HG02610 (cell line): ENCODE results near the gene MT4.

ENCODE experiments used
- ATAC-seq: cut with Tn5 transposase; IDR thresholded peaks from one replicate; pipeline ENCODE4 v1.9.1; 2021; ENCODE audit warnings: mild to moderate bottlenecking, moderate library complexity; ENCODE audit not compliant: unreplicated experiment

The MT4 gene

DNA sequence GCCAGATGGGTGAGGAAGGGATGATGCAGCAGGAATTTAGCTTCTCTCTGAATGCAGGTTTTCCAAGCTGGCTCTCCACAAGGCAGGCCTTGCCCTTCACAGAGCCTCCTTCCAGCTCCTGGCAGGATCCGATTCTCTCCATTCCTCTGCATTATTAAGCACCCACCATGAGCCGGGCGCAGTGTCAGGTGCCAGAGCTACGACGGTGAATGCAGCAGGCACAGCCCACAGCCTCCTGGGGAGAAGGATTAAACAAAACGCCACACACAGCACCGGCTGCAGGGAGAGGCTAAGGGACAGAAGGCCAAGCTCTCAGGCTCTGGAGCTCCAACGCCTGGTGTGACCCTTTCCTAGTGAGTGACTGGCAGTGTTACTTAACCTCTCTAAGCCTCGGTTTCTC, 36.5 kb downstream of the MT4 start:
- ATAC-seq: no peak

GRCh38 chr16:56603589-56603988, 38.7 kb downstream of the MT4 start:
- no peak for ATAC-seq

- no peak for ATAC-seq
Measured at GRCh38 chr16:56604966-56605365, 40.1 kb downstream of the MT4 start.

DNA sequence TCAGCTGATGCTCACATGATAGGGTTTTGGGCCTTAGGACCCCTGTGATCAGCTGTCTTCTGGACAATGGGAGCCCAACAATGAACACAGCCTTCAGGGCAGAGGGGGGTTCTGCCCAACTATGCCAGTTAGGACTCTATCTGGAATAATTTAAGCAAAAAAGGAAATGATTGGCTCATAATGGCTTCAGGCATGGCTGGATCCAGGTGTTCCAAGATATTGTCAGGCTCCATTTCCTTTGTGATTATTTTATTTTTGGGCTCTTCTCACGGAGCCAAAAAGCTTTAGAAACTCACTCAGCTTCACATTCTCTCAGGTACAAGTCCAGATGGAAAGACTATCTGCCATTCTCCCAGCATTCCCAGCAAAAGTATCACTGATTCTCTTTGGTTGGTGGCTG, 40.6 kb downstream of the MT4 start:
- ATAC-seq: no peak

- ATAC-seq: no peak
Measured at GRCh38 chr16:56606071-56606475, 41.2 kb downstream of the MT4 start.

DNA sequence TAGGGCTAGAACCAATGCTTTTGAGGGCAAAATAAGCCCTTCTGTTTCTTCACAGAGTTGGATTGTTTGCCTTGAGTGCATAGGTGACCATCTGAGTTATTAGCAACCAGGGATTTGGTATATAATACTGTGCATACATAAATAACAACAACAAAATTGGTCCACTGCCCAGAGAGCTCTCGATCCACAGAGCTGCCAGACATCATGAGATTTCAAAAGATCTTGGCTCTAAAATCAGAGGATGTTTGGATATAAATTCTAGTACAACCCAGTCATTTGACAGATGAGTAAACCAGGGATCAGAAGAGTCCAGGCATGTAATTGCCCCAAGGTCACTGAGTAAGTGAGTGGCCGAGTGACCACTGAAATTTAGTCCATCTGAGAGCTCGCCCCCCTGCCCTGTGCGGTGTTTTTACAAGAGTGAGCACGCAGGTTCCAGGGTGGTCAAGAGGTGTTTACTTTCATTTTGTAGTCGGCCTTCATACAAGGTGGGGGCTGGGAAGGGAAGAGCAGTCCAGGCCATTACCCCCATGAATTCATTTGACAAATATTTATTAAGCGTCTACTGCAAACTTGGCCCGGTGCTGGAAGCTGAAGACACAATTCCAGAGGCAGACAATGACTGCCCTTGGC, 41.7 kb downstream of the MT4 start:
- ATAC-seq: no peak

- ATAC-seq: no peak
Measured at GRCh38 chr16:56607109-56607618, 42.3 kb downstream of the MT4 start.

- no peak for ATAC-seq
Measured at GRCh38 chr16:56607675-56608042, 42.8 kb downstream of the MT4 start.

DNA sequence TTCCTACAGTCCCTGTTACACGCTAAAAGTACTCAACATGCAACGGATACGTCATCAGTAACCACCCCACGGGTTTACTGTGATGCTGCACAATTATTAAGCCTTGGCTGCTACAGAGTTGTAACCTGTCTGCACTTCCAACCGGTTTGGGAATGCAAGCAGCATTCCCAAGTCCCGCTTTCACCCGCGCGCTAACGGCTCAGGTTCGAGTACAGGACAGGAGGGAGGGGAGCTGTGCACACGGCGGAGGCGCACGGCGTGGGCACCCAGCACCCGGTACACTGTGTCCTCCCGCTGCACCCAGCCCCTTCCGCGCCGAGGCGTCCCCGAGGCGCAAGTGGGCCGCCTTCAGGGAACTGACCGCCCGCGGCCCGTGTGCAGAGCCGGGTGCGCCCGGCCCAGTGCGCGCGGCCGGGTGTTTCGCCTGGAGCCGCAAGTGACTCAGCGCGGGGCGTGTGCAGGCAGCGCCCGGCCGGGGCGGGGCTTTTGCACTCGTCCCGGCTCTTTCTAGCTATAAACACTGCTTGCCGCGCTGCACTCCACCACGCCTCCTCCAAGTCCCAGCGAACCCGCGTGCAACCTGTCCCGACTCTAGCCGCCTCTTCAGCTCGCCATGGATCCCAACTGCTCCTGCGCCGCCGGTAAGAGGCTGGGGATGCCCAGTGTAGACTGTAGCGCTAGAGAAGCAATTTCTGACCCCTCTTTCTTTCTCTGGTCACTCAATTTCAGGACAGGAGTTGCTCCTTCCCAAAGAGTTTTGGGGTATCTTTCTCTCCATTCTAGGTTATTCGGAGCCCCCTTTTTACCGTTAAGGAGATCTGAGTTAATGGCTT, 43.4 kb downstream of the MT4 start, which contains the start of gene MT2A:
TSS of gene MT2A (plus strand) at position 542 of the 833 bp plus-strand sequence. CDS start at position 614, 72 bp downstream.
- ATAC-seq: peak; percentile 87

DNA sequence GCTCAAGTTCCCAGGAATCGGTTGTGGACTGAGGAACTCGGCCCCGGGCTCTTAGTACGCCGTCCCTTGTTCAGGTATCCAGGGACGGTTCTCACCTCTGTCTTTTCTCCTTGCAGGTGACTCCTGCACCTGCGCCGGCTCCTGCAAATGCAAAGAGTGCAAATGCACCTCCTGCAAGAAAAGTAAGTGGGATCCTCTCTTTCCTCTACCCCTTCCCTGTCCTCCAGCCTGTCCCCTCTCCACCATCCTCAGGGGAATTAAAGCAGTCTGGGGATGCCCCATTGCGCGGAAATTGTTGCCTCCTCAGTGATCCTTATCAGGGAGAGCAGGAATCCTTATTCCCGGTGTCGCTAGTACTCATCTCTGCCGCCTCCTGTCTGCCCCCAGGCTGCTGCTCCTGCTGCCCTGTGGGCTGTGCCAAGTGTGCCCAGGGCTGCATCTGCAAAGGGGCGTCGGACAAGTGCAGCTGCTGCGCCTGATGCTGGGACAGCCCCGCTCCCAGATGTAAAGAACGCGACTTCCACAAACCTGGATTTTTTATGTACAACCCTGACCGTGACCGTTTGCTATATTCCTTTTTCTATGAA, 44.1 kb downstream of the MT4 start:
- no peak for ATAC-seq

DNA sequence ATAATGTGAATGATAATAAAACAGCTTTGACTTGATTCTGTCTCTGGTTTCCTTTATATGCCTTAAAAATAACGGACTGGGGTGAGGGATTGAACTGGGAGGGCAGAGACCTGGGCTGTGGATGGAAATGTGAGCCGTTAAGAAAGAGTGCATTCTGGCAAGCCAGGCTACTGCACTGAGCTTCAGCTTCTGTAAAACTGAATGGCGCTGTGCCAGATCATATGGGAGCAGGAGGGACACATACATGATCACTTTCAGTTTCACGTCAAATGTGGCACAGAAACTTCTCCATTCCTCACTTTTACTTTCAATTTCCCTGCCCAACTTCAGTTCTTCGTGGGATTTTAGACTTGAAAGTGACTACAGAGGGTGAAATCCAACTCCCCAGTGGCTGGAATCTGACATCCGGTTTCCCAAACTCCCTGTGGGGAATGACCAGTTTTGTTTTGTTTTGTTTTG, 44.6 kb downstream of the MT4 start:
- ATAC-seq: peak; percentile 34

DNA sequence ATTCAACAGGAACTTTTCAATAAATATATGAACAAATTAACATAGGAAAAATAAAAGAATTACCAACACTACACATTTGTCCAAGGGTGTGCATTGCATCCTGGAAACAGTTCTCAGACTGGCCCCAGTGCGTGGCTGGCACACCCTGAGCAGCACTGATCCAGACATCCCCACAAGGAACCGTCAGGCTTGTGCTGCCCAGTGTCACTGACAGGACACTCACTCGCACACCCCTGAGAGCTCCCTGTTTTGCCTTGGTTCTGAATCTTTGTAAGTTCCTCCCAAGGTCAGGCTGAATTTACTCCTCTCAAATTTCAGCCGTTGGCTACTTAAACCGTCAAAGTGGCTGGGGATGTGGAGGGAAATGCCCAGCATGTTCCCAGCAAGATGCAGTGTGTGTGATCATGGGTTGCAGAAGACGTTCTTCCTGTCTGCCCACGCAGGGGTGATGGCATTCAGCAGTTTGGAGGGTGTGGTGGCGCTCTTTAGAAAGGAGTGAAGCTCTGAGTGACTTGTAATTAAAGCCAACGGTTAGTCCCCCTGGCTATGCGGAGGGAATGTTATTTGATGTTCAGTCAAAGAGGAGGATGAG, 45.2 kb downstream of the MT4 start:
- peak; percentile 24 for ATAC-seq

- no peak for ATAC-seq
Measured at GRCh38 chr16:56610609-56611111, 45.8 kb downstream of the MT4 start.

- no peak for ATAC-seq
Measured at GRCh38 chr16:56611281-56611833, 46.5 kb downstream of the MT4 start.

GRCh38 chr16:56613706-56614105, 48.8 kb downstream of the MT4 start:
- no peak for ATAC-seq

DNA sequence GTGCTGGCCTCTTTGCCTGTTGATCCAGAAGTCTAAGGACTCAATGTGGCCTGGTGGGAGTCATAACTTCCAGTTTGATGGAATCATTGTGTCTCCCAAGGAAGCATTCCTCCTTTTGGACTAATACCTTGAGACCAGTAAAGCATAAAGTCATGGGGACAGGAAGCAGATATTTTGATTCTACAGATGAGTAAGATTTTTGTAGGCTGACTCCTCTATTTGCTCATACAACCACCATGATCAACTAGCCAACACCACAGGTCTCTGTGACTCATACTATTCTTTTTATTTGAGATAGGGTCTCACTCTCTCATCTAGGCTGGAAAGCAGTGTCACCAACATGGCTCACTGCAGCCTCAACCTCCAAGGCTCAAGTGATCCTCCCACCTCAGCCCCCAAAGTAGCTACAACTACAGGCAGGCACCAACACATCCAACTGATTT, 49.7 kb downstream of the MT4 start:
- ATAC-seq: peak; percentile 72

- no peak for ATAC-seq
Measured at GRCh38 chr16:56615353-56615752, 50.5 kb downstream of the MT4 start.

DNA sequence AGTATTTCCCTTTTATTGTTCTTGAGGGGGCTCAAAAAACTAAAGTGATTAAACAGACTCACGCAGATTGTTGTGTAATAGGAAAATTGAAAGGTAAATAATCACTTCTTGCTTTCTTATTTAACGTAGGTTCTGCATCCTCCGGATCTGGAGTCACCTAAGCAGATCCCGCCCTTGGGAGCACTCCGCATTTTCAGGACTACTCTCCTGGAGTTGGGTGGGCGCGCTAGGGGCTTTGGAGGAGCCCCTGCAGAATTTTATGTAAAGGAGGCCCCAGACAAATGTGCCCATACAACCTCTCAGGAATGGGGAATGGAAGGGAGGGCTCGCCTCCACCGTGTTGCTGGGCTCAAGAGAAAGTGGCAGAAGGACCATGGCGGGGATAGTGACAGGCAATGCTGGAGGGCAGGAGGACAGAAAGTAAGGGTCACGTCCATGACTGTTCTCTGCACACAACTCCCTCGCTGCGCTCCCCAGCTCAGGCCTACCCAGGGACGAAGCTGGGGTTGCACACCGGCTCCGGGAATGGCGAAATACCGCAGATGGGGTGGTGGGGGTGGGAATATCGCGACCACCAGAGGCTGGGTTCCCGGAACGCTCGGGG, 51.8 kb downstream of the MT4 start:
- ATAC-seq: no peak

DNA sequence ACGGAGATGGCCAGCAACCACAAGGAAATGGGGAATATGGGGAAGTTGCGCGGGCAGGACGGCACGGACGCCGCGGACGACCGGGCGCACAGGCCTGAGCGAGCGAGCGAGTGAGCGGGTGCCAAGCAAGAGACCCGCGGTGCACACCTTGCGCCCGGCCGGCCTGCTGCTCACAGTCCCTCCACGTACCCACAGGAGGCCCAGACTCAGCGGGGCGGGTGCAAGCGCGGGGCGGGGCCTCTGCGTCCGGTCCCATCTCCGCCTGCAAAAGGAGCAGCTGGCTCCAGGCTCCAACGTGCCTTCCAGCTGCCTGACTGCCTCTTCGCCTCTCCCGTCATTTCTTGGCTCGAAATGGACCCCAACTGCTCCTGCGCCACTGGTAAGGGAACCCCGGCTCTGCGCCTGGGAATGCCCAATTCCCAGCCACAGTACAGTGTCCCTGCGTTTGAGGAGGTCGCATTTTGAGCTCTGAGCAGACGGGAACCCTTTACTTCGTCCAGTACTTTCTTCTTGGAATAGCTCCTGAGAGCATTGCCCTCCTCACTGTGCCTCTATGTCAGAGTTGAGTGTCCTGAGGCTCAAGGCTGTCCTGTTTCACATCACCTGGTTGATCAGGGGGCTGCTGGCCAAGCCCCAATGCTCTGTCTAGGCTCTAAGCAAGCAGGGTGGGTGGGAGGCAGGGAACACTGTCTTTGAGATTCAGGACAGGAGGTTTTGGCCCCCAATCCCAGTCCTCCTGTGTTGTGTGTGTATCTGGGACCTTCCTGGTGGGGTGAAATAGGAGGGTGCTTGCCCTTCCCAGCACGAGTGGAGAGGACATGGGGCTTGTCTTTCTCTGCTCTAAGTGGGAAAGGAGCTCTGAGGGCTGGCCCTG, 52.6 kb downstream of the MT4 start:
- no peak for ATAC-seq
